IMR-90 (cell line): Measurements from ENCODE around the gene GRIN2D. TPM values are rescaled to one million over a fixed set of nuclear protein-coding genes. Genes with fewer than 3 reads are reported as not detected.

Experiments used
- ATAC-seq: fragments of 200-7000 bp; cut with Tn5 transposase; 2 replicates; pipeline ENCODE4 v1.9.1; 2020; ENCODE audit warnings: low read depth, mild to moderate bottlenecking, moderate library complexity
- BruUV-seq: library from RNA; stranded (reverse); fragments of 400-500 nt; replicated peaks from 2 replicates; lab custom pipeline; 2021; lab: Mats Ljungman, UMichigan
- CTCF ChIA-PET: fragments of 300-600 bp; formaldehyde crosslinking; extraction: SDS; loops from one replicate; lab custom pipeline; 2021; ENCODE audit warnings: antibody characterized with exemption; lab: Yijun Ruan, JAX
- POLR2A ChIA-PET: fragments of 300-600 bp; sonication (Branson Sonifier 250); formaldehyde crosslinking; loops from one replicate; lab custom pipeline; 2022; ENCODE audit warnings: antibody characterized with exemption; ENCODE audit not compliant: unreplicated experiment; lab: Charles Lee
- DNase-seq: peaks from one replicate; pipeline ENCODE4 v3.0.0; 2013
- H2AFZ ChIP-seq: replicated peaks from 2 replicates; pipeline ENCODE3; 2013; ENCODE audit warnings: low read length, mild to moderate bottlenecking; ENCODE audit not compliant: poor library complexity
- H2AK5ac ChIP-seq: 2 replicates; pipeline ENCODE4 v1.6.1; 2013; ENCODE audit warnings: low read depth, low read length, inconsistent platforms
- H2AK9ac ChIP-seq: replicated peaks from 2 replicates; pipeline ENCODE3; 2013; ENCODE audit warnings: mild to moderate bottlenecking, low read depth, low read length, moderate library complexity; ENCODE audit not compliant: poor library complexity
- H2BK120ac ChIP-seq: 2 replicates; pipeline ENCODE4 v1.6.1; 2013; ENCODE audit warnings: low read depth, low read length, inconsistent platforms
- H2BK15ac ChIP-seq: 3 replicates; pipeline ENCODE4 v1.6.1; 2013; ENCODE audit warnings: low read depth, low read length, inconsistent platforms
- H2BK20ac ChIP-seq: 2 replicates; pipeline ENCODE4 v1.6.1; 2013; ENCODE audit warnings: low read depth, mild to moderate bottlenecking, inconsistent platforms, low read length, moderate library complexity
- H2BK5ac ChIP-seq: 2 replicates; pipeline ENCODE4 v1.6.1; 2013; ENCODE audit warnings: mild to moderate bottlenecking, low read depth, low read length, inconsistent platforms; ENCODE audit not compliant: poor library complexity, severe bottlenecking
- H3K14ac ChIP-seq: replicated peaks from 2 replicates; pipeline ENCODE4 v1.6.1; 2013; ENCODE audit warnings: low read depth, low read length, inconsistent platforms
- H3K18ac ChIP-seq: 2 replicates; pipeline ENCODE4 v1.6.1; 2013; ENCODE audit warnings: low read depth, low read length, control low read depth
- H3K23ac ChIP-seq: 2 replicates; pipeline ENCODE4 v1.6.1; 2013; ENCODE audit warnings: low read depth, low read length, inconsistent platforms
- H3K27ac ChIP-seq: 2 replicates; pipeline ENCODE4 v1.5.1; 2013; ENCODE audit warnings: mild to moderate bottlenecking, control low read depth, low read length; ENCODE audit not compliant: insufficient read depth
- H3K27me3 ChIP-seq: 2 replicates; pipeline ENCODE4 v1.6.1; 2013; ENCODE audit warnings: low read length; ENCODE audit not compliant: control insufficient read depth, insufficient read depth
- H3K36me3 ChIP-seq: 2 replicates; pipeline ENCODE4 v1.6.1; 2013; ENCODE audit warnings: low read length, mixed read lengths; ENCODE audit not compliant: control insufficient read depth, insufficient read depth
- H3K4ac ChIP-seq: 2 replicates; pipeline ENCODE4 v1.6.1; 2013; ENCODE audit warnings: low read depth, low read length, inconsistent platforms
- H3K4me1 ChIP-seq: 2 replicates; pipeline ENCODE4 v1.6.1; 2013; ENCODE audit warnings: low read length, mixed read lengths; ENCODE audit not compliant: control insufficient read depth, insufficient read depth
- H3K4me2 ChIP-seq: 2 replicates; pipeline ENCODE4 v1.6.1; 2013; ENCODE audit warnings: low read depth, mild to moderate bottlenecking, control low read depth, low read length, moderate library complexity
- H3K4me3 ChIP-seq: 2 replicates; pipeline ENCODE4 v1.5.1; 2013; ENCODE audit warnings: low read depth, mild to moderate bottlenecking, control low read depth, low read length, moderate library complexity; ENCODE audit not compliant: insufficient read depth
- H3K56ac ChIP-seq: 2 replicates; pipeline ENCODE4 v1.6.1; 2013; ENCODE audit warnings: low read length, inconsistent platforms; ENCODE audit not compliant: insufficient read depth; ENCODE audit errors: extremely low read depth
- H3K79me1 ChIP-seq, 2 experiments: 2 replicates each; pipeline ENCODE4 v1.6.1; 2013; ENCODE audit warnings: low read length in 2 of 2, inconsistent platforms in 1 of 2, low read depth in 1 of 2
- H3K9ac ChIP-seq: 2 replicates; pipeline ENCODE4 v1.6.1; 2013; ENCODE audit warnings: low read depth, low read length, control low read depth
- H3K9me1 ChIP-seq: 2 replicates; pipeline ENCODE4 v1.6.1; 2013; ENCODE audit warnings: low read length, inconsistent platforms; ENCODE audit not compliant: insufficient read depth
- H3K9me3 ChIP-seq: 2 replicates; pipeline ENCODE4 v1.6.1; 2013; ENCODE audit warnings: low read length; ENCODE audit not compliant: control insufficient read depth, insufficient read depth
- H4K20me1 ChIP-seq: 2 replicates; pipeline ENCODE4 v1.6.1; 2013; ENCODE audit warnings: low read length, inconsistent platforms; ENCODE audit not compliant: insufficient read depth
- H4K5ac ChIP-seq: 2 replicates; pipeline ENCODE4 v1.6.1; 2013; ENCODE audit warnings: mild to moderate bottlenecking, low read depth, low read length, control low read depth
- H4K8ac ChIP-seq, 2 experiments: 2 replicates each; pipeline ENCODE4 v1.6.1; 2013; ENCODE audit warnings: low read depth in 2 of 2, low read length in 2 of 2, control low read depth in 1 of 2, inconsistent platforms in 1 of 2
- H4K91ac ChIP-seq: 2 replicates; pipeline ENCODE4 v1.6.1; 2013; ENCODE audit warnings: low read depth, low read length, inconsistent platforms; ENCODE audit not compliant: insufficient read depth
- FOS ChIP-seq: fragments of 150-350 bp; IDR thresholded peaks from 2 replicates; pipeline ENCODE4 v1.6.1; 2016; ENCODE audit warnings: low read depth, low read length
- MAZ ChIP-seq: IDR thresholded peaks from 2 replicates; pipeline ENCODE4 v1.6.1; 2012; ENCODE audit warnings: low read depth, mild to moderate bottlenecking, low read length, improper control_type of control experiment, moderate library complexity, borderline replicate concordance
- POLR2A ChIP-seq: IDR thresholded peaks from 2 replicates; pipeline ENCODE4 v1.6.1; 2012; ENCODE audit warnings: mild to moderate bottlenecking, low read depth, low read length
- RFX5 ChIP-seq: IDR thresholded peaks from 2 replicates; pipeline ENCODE4 v1.8.0; 2012; ENCODE audit warnings: low read depth, mild to moderate bottlenecking, low read length, moderate library complexity
- WGBS, 2 experiments: methylation state at CpG; one replicate each; pipeline versions ENCODE4 v1.1.5 to v1.1.7; 2013; ENCODE audit warnings: missing lambda C conversion rate in 2 of 2; ENCODE audit not compliant: insufficient read length in 1 of 2; ENCODE audit errors: extremely low coverage in 2 of 2; 5-methylcytosine and 5-hydroxymethylcytosine counted together
- dilution Hi-C: fragments of 300-500 bp; cut with HindIII; formaldehyde crosslinking; loops from one replicate; pipeline ENCODE4 v1.14.3; 2018; ENCODE audit warnings: low sequenced_read_pairs; ENCODE audit not compliant: unreplicated experiment
- in situ Hi-C: fragments of 300-500 bp; cut with MboI; formaldehyde crosslinking; loops from 3 replicates; pipeline ENCODE4 v1.14.3; 2019; ENCODE audit warnings: low sequenced_read_pairs, inconsistent platforms, mixed read lengths
- intact Hi-C: fragments of 100-400 bp; cut with micrococcal nuclease; formaldehyde crosslinking; loops from 2 replicates; pipeline ENCODE4 v1.10.0; 2022
- polyA plus RNA-seq, 3 experiments: library from polyadenylated mRNA; depleted of rRNA; stranded (reverse); fragments of >200 nt; gene quantifications; 2 replicates each; pipeline ENCODE4 v1.2.3, GENCODE V29; 2012; ENCODE audit warnings: low replicate concordance in 1 of 3
- total RNA-seq: library from RNA; depleted of rRNA; stranded (reverse); fragments of >200 nt; gene quantifications from 2 replicates; pipeline ENCODE4 v1.2.3, GENCODE V29; 2012; rRNA removed
- TF ChIP-seq, protein P1 (sequence below): fragments of 150-350 bp; IDR thresholded peaks from 2 replicates; pipeline ENCODE4 v1.6.1; 2016; ENCODE audit warnings: low read depth, mild to moderate bottlenecking, low read length, moderate library complexity, borderline replicate concordance
- TF ChIP-seq, protein P2 (sequence below): fragments of 150-350 bp; IDR thresholded peaks from 2 replicates; pipeline ENCODE4 v1.6.1; 2017; ENCODE audit warnings: mild to moderate bottlenecking, antibody characterized with exemption, low read length, low read depth

Gene GRIN2D
- total and polyA plus RNA-seq, 2 of the 4 experiments (the other 2 are of a cell fraction): under 0.01 to 0.24 TPM

DNA sequence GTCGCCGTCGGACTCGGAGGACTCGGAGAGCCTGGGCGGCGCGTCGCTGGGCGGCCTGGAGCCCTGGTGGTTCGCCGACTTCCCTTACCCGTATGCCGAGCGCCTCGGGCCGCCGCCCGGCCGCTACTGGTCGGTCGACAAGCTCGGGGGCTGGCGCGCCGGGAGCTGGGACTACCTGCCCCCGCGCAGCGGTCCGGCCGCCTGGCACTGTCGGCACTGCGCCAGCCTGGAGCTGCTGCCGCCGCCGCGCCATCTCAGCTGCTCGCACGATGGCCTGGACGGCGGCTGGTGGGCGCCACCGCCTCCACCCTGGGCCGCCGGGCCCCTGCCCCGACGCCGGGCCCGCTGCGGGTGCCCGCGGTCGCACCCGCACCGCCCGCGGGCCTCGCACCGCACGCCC lies 49.8 kb downstream of the GRIN2D start:
- in situ Hi-C loops: no loop called here

More for the DNA sequence above, 49.8 kb downstream of the GRIN2D start:
- peak overlapping the region; percentile 5; the same call in 1 of the 2 replicates for H3K4me3 ChIP-seq
- no peak overlapping the region for H2BK120ac ChIP-seq
- peaks cover 4% of the 10 kb centered on the region for H3K9me1 ChIP-seq
- no peak overlapping the region for H2BK5ac ChIP-seq
- no peak overlapping the region for H3K27ac ChIP-seq
- 16% methylated on average over 5 of the region's 60 CpGs; no CpG with 5 or more reads in 1 of the 2 experiments for WGBS, 2 experiments
- no peak overlapping the region for H2BK15ac ChIP-seq
- H3K23ac ChIP-seq: no peak overlapping the region
- CTCF ChIA-PET: no interaction called here
- intact Hi-C loops: no loop called here
- no peak overlapping the region for H4K91ac ChIP-seq
- dilution Hi-C loops: no loop called here
- H2AK9ac ChIP-seq: no peak overlapping the region
- H2BK20ac ChIP-seq: no peak overlapping the region
- POLR2A ChIA-PET: no interaction called here
- peaks cover 7 to 18% of the 10 kb centered on the region in 2 experiments for H3K79me1 ChIP-seq
- H3K9ac ChIP-seq: no peak overlapping the region
- H3K56ac ChIP-seq: no peak overlapping the region
- ATAC-seq (no peak), DNase-seq (no peak)
- H3K9me3 ChIP-seq: no peaks in the 10 kb centered on the region
- no peak overlapping the region for H4K5ac ChIP-seq
- peak overlapping the region; percentile 96 for H2AFZ ChIP-seq
- peaks cover 2% of the 10 kb centered on the region; the same call in 1 of the 2 replicates for H3K36me3 ChIP-seq
- H3K4ac ChIP-seq: no peak overlapping the region
- TF ChIP-seq RFX5 (no peak), MAZ (no peak), FOS (no peak), POLR2A (no peak)
- TF ChIP-seq, protein P1, sequence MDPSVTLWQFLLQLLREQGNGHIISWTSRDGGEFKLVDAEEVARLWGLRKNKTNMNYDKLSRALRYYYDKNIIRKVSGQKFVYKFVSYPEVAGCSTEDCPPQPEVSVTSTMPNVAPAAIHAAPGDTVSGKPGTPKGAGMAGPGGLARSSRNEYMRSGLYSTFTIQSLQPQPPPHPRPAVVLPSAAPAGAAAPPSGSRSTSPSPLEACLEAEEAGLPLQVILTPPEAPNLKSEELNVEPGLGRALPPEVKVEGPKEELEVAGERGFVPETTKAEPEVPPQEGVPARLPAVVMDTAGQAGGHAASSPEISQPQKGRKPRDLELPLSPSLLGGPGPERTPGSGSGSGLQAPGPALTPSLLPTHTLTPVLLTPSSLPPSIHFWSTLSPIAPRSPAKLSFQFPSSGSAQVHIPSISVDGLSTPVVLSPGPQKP: no peak
- TF ChIP-seq, protein P2, sequence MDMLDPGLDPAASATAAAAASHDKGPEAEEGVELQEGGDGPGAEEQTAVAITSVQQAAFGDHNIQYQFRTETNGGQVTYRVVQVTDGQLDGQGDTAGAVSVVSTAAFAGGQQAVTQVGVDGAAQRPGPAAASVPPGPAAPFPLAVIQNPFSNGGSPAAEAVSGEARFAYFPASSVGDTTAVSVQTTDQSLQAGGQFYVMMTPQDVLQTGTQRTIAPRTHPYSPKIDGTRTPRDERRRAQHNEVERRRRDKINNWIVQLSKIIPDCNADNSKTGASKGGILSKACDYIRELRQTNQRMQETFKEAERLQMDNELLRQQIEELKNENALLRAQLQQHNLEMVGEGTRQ: no peak
- no TSS peak for BruUV-seq
- peaks cover 19% of the 10 kb centered on the region for H3K27me3 ChIP-seq
- no peak overlapping the region for H3K14ac ChIP-seq
- no peak overlapping the region for H4K8ac ChIP-seq
- H2AK5ac ChIP-seq: no peak overlapping the region
- H3K4me1 ChIP-seq: peaks cover 8% of the 10 kb centered on the region
- no peak overlapping the region for H3K18ac ChIP-seq
- H4K20me1 ChIP-seq: no peaks in the 10 kb centered on the region
- H3K4me2 ChIP-seq: no peak overlapping the region

Other genes starting within 250 kb of the GRIN2D start
- 24.9 and 30.8 TPM in 2 replicates for gene LIG1, start 223.3 kb upstream of the GRIN2D start, total RNA-seq
- 33.5 and 34.0 TPM in 2 replicates for gene LIG1, start 223.3 kb upstream of the GRIN2D start, polyA plus RNA-seq (2012; rRNA removed)
- 0.54 and 0.56 TPM in 2 replicates for gene ZSWIM9, start 223.0 kb upstream of the GRIN2D start, total RNA-seq
- gene ZSWIM9, start 223.0 kb upstream of the GRIN2D start, polyA plus RNA-seq (2012; rRNA removed): 2.2 and 3.4 TPM in 2 replicates
- 11.3 and 12.5 TPM in 2 replicates for gene CARD8, start 137.8 kb upstream of the GRIN2D start, total RNA-seq
- 11.8 and 15.5 TPM in 2 replicates for gene CARD8, start 137.8 kb upstream of the GRIN2D start, polyA plus RNA-seq (2012; rRNA removed)
- 0.56 and 1.6 TPM in 2 replicates for gene ZNF114, start 123.6 kb upstream of the GRIN2D start, total RNA-seq
- 0.20 and 0.24 TPM in 2 replicates for gene ZNF114, start 123.6 kb upstream of the GRIN2D start, polyA plus RNA-seq (2012; rRNA removed)
- gene EMP3, start 68.1 kb upstream of the GRIN2D start, total RNA-seq: 128 and 147 TPM in 2 replicates
- 632 and 675 TPM in 2 replicates for gene EMP3, start 68.1 kb upstream of the GRIN2D start, polyA plus RNA-seq (2012; rRNA removed)
- 1.1 and 1.3 TPM in 2 replicates for gene TMEM143, start 29.7 kb upstream of the GRIN2D start, total RNA-seq
- 7.6 and 8.6 TPM in 2 replicates for gene TMEM143, start 29.7 kb upstream of the GRIN2D start, polyA plus RNA-seq (2012; rRNA removed)
- not detected in 2 replicates for gene SYNGR4, start 29.3 kb upstream of the GRIN2D start, total RNA-seq
- gene SYNGR4, start 29.3 kb upstream of the GRIN2D start, polyA plus RNA-seq (2012; rRNA removed): not detected in 2 replicates
- 57.8 and 58.8 TPM in 2 replicates for gene KDELR1, start 2.1 kb upstream of the GRIN2D start, total RNA-seq
- gene KDELR1, start 2.1 kb upstream of the GRIN2D start, polyA plus RNA-seq (2012; rRNA removed): 171 and 180 TPM in 2 replicates
- 22.0 and 32.5 TPM in 2 replicates for gene GRWD1, start 52.3 kb downstream of the GRIN2D start, total RNA-seq
- gene GRWD1, start 52.3 kb downstream of the GRIN2D start, polyA plus RNA-seq (2012; rRNA removed): 22.5 and 25.2 TPM in 2 replicates
- under 0.01 and 0.18 TPM in 2 replicates for gene KCNJ14, start 61.9 kb downstream of the GRIN2D start, total RNA-seq
- 0.34 and 0.39 TPM in 2 replicates for gene KCNJ14, start 61.9 kb downstream of the GRIN2D start, polyA plus RNA-seq (2012; rRNA removed)
- gene CYTH2, start 75.7 kb downstream of the GRIN2D start, total RNA-seq: 35.8 and 38.3 TPM in 2 replicates
- 56.1 and 62.0 TPM in 2 replicates for gene CYTH2, start 75.7 kb downstream of the GRIN2D start, polyA plus RNA-seq (2012; rRNA removed)
- gene LMTK3, start 118.2 kb downstream of the GRIN2D start, total RNA-seq: 0.18 TPM in 1 of 2 replicates, not detected in the other
- 0.60 and 0.87 TPM in 2 replicates for gene LMTK3, start 118.2 kb downstream of the GRIN2D start, polyA plus RNA-seq (2012; rRNA removed)
- not detected in 2 replicates for gene SULT2B1, start 158.5 kb downstream of the GRIN2D start, total RNA-seq
- 0.09 TPM in 1 of 2 replicates, not detected in the other for gene SULT2B1, start 158.5 kb downstream of the GRIN2D start, polyA plus RNA-seq (2012; rRNA removed)
- gene SPACA4, start 213.1 kb downstream of the GRIN2D start, total RNA-seq: not detected in 2 replicates
- not detected in 2 replicates for gene SPACA4, start 213.1 kb downstream of the GRIN2D start, polyA plus RNA-seq (2012; rRNA removed)
- 0.36 and 0.56 TPM in 2 replicates for gene FAM83E, start 221.4 kb downstream of the GRIN2D start, total RNA-seq
- gene FAM83E, start 221.4 kb downstream of the GRIN2D start, polyA plus RNA-seq (2012; rRNA removed): 0.05 and 0.17 TPM in 2 replicates
- 1,909 and 2,552 TPM in 2 replicates for gene RPL18, start 225.5 kb downstream of the GRIN2D start, total RNA-seq
- gene RPL18, start 225.5 kb downstream of the GRIN2D start, polyA plus RNA-seq (2012; rRNA removed): 1,897 and 2,254 TPM in 2 replicates
- gene SPHK2, start 225.8 kb downstream of the GRIN2D start, total RNA-seq: 1.6 and 1.7 TPM in 2 replicates
- 9.9 and 11.9 TPM in 2 replicates for gene SPHK2, start 225.8 kb downstream of the GRIN2D start, polyA plus RNA-seq (2012; rRNA removed)
- gene DBP, start 243.7 kb downstream of the GRIN2D start, total RNA-seq: 2.5 and 3.6 TPM in 2 replicates
- 3.0 and 3.6 TPM in 2 replicates for gene DBP, start 243.7 kb downstream of the GRIN2D start, polyA plus RNA-seq (2012; rRNA removed)